HG03060 (cell line): Measurements from ENCODE around the gene DLG3.
"Not testable (repeated sequence)": the region's sequence is repeated elsewhere in the genome, so short reads cannot be mapped to it uniquely, and the experiment has no call there.

Experiments
- ATAC-seq: cut with Tn5 transposase; IDR thresholded peaks from one replicate; pipeline ENCODE4 v1.9.1; 2021; ENCODE audit warnings: low read depth, moderate number of reproducible peaks; ENCODE audit not compliant: unreplicated experiment

DLG3 gene

GRCh38 chrX:70509078-70509477 is 64.4 kb downstream of the DLG3 start:
- ATAC-seq: no peak

GRCh38 chrX:70515270-70515669 is 70.6 kb downstream of the DLG3 start:
- ATAC-seq: not testable (repeated sequence)

GRCh38 chrX:70515692-70516091 is 71.1 kb downstream of the DLG3 start:
- not testable (repeated sequence) for ATAC-seq

- no peak for ATAC-seq
These were observed 81.1 kb downstream of the DLG3 start for GRCh38 chrX:70525733-70526132.

- ATAC-seq: no peak
These were observed 82.4 kb downstream of the DLG3 start for GRCh38 chrX:70527053-70527452.

- ATAC-seq: no peak
These were observed 83.1 kb downstream of the DLG3 start for GRCh38 chrX:70527610-70528345.

GRCh38 chrX:70535198-70535597 is 90.6 kb downstream of the DLG3 start:
- no peak for ATAC-seq

GRCh38 chrX:70549429-70549828 is 104.8 kb downstream of the DLG3 start:
- ATAC-seq: no peak

GRCh38 chrX:70552130-70552704 is 107.6 kb downstream of the DLG3 start:
- ATAC-seq: no peak

- no peak for ATAC-seq
These were observed 108.9 kb downstream of the DLG3 start for GRCh38 chrX:70553516-70553915.

GRCh38 chrX:70554081-70554480 is 109.4 kb downstream of the DLG3 start:
- no peak for ATAC-seq

GRCh38 chrX:70554523-70554922 is 109.9 kb downstream of the DLG3 start:
- no peak for ATAC-seq

GRCh38 chrX:70554948-70555347 is 110.3 kb downstream of the DLG3 start:
- ATAC-seq: no peak
